K562 (cell line): ENCODE data around the gene OR51V1. TPM values are rescaled to one million over a fixed set of nuclear protein-coding genes. Genes with fewer than 3 reads are reported as not detected.

Experiments used
- ATAC-seq: fragments of 200-7000 bp; cut with Tn5 transposase; 3 replicates; pipeline ENCODE4 v1.9.1; 2020; ENCODE audit warnings: moderate library complexity
- BruUV-seq: library from RNA; stranded (reverse); fragments of 400-500 nt; replicated peaks from 2 replicates; lab custom pipeline; 2021; lab: Mats Ljungman, UMichigan
- CTCF ChIA-PET: fragments of 300-600 bp; formaldehyde crosslinking; extraction: SDS; loops from one replicate; lab custom pipeline; 2021; ENCODE audit warnings: low intra/inter-chr PET ratio; lab: Yijun Ruan, JAX
- POLR2A ChIA-PET: fragments of 300-600, 350-650 bp; sonication (Branson Sonifier 250); formaldehyde crosslinking; extraction: SDS; loops from one replicate; lab custom pipeline; 2021; ENCODE audit warnings: antibody characterized with exemption, inconsistent platforms; lab: Yijun Ruan, JAX
- DNase-seq, 4 experiments: peaks; one replicate each; pipeline versions ENCODE4 v3.0.0 to v3.0.0-alpha.2; 2011 to 2018; ENCODE audit warnings: low spot score in 3 of 4, mixed read lengths in 3 of 4; ENCODE audit errors: extremely low read depth in 1 of 4
- FAIRE-seq: peaks from 2 replicates; lab custom pipeline; 2011; peaks lifted over from hg19 to GRCh38; lab: Jason Lieb, UNC
- H2AFZ ChIP-seq: 2 replicates; pipeline ENCODE4 v1.6.0; 2011; ENCODE audit warnings: low read depth, low read length, control low read depth, inconsistent platforms
- H3K27ac ChIP-seq: fragments of 200-600 bp; 3 replicates; pipeline ENCODE4 v1.8.0; 2011; ENCODE audit warnings: low read depth, mild to moderate bottlenecking, control low read depth, inconsistent platforms, low read length, moderate library complexity, mixed read lengths; ENCODE audit errors: extremely low read depth
- H3K27me3 ChIP-seq, 2 experiments: fragments of 300-600 bp in 1 of 2; 2 replicates in 1 of 2; 3 replicates in 1 of 2; pipeline versions ENCODE4 v1.6.0 to v1.8.0; 2011; ENCODE audit warnings: inconsistent platforms in 2 of 2, low read length in 2 of 2, mild to moderate bottlenecking in 1 of 2, mixed read lengths in 1 of 2, moderate library complexity in 1 of 2; ENCODE audit not compliant: control insufficient read depth in 2 of 2, insufficient read depth in 2 of 2
- H3K36me3 ChIP-seq: fragments of 300-600 bp; 3 replicates; pipeline ENCODE4 v1.8.0; 2011; ENCODE audit warnings: mild to moderate bottlenecking, low read length, inconsistent platforms; ENCODE audit not compliant: control insufficient read depth, insufficient read depth
- H3K4me1 ChIP-seq, 2 experiments: fragments of 200-600 bp in 1 of 2; replicated peaks in 1 of 2; 2 replicates in 1 of 2; 3 replicates in 1 of 2; pipeline versions ENCODE4 v1.5.1 to v1.8.0; 2011; ENCODE audit warnings: inconsistent platforms in 2 of 2, low read length in 2 of 2, mild to moderate bottlenecking in 1 of 2, mixed read lengths in 1 of 2, moderate library complexity in 1 of 2; ENCODE audit not compliant: control insufficient read depth in 2 of 2, insufficient read depth in 2 of 2
- H3K4me2 ChIP-seq: 2 replicates; pipeline ENCODE4 v1.6.1; 2011; ENCODE audit warnings: low read length, control low read depth, inconsistent platforms, mixed read lengths; ENCODE audit not compliant: insufficient read depth
- H3K4me3 ChIP-seq: fragments of 200-600 bp; sonication (generic), shearing (Covaris generic); 2 replicates; pipeline ENCODE4 v1.5.1; 2016; ENCODE audit warnings: control low read depth, inconsistent platforms
- H3K79me2 ChIP-seq: fragments of 200-600 bp; 3 replicates; pipeline ENCODE4 v1.8.0; 2011; ENCODE audit warnings: low read length, inconsistent platforms; ENCODE audit not compliant: control insufficient read depth, insufficient read depth
- H3K9ac ChIP-seq, 2 experiments: 2 replicates each; pipeline versions ENCODE4 v1.6.0 to v1.6.1; 2011; ENCODE audit warnings: low read depth in 2 of 2, low read length in 2 of 2, control low read depth in 1 of 2, inconsistent platforms in 1 of 2, mild to moderate bottlenecking in 1 of 2, mixed read lengths in 1 of 2; ENCODE audit not compliant: insufficient read depth in 1 of 2
- H3K9me1 ChIP-seq: one replicate; pipeline ENCODE4 v1.6.0; 2011; ENCODE audit warnings: inconsistent platforms, mild to moderate bottlenecking, low read length, moderate library complexity; ENCODE audit not compliant: control insufficient read depth, insufficient read depth
- H3K9me3 ChIP-seq: replicated peaks from 2 replicates; pipeline ENCODE4 v1.5.1; 2011; ENCODE audit warnings: low read depth, low read length, inconsistent platforms; ENCODE audit not compliant: control insufficient read depth, insufficient read depth
- H4K20me1 ChIP-seq: replicated peaks from 2 replicates; pipeline ENCODE4 v1.6.1; 2011; ENCODE audit warnings: low read length, inconsistent platforms, mixed read lengths; ENCODE audit not compliant: control insufficient read depth, insufficient read depth
- ADNP ChIP-seq: fragments of 200-800 bp; sonication (Bioruptor generic); IDR thresholded peaks from 2 replicates; pipeline ENCODE4 v1.6.1; 2016; ENCODE audit warnings: missing genetic modification characterization, missing compliant biosample characterization
- BHLHE40 ChIP-seq: IDR thresholded peaks from 2 replicates; pipeline ENCODE4 v1.6.1; 2011; ENCODE audit warnings: low read length, improper control_type of control experiment
- CBX3 ChIP-seq, 2 experiments: IDR thresholded peaks; 1 replicate in 1 of 2; 2 replicates in 1 of 2; pipeline ENCODE4 v1.6.1; 2012; ENCODE audit warnings: inconsistent platforms in 2 of 2, low read length in 2 of 2, borderline replicate concordance in 1 of 2, control low read depth in 1 of 2
- CC2D1A ChIP-seq: fragments of 450-650 bp; IDR thresholded peaks from 2 replicates; pipeline ENCODE4 v1.6.1; 2017; ENCODE audit warnings: mild to moderate bottlenecking
- COPS2 ChIP-seq: fragments of 450-650 bp; conservative IDR thresholded peaks from 2 replicates; pipeline ENCODE4 v1.6.1; 2016; ENCODE audit warnings: mild to moderate bottlenecking, moderate library complexity
- CREM ChIP-seq: IDR thresholded peaks from 2 replicates; pipeline ENCODE4 v1.6.1; 2014; ENCODE audit warnings: antibody characterized with exemption, low read depth
- EWSR1 ChIP-seq: fragments of 450-650 bp; IDR thresholded peaks from 2 replicates; pipeline ENCODE4 v1.6.1; 2018; ENCODE audit warnings: borderline replicate concordance, mild to moderate bottlenecking, low read depth, moderate library complexity; ENCODE audit not compliant: partially characterized antibody
- GATA2 ChIP-seq: sonication (generic); formaldehyde crosslinking; IDR thresholded peaks from 2 replicates; pipeline ENCODE4 v1.4.0; 2020; ENCODE audit warnings: mild to moderate bottlenecking, missing genetic modification reagents
- GATAD2B ChIP-seq: fragments of 450-650 bp; IDR thresholded peaks from 2 replicates; pipeline ENCODE4 v1.6.1; 2017; ENCODE audit warnings: mild to moderate bottlenecking, borderline replicate concordance
- PTTG1 ChIP-seq: fragments of 450-650 bp; IDR thresholded peaks from 2 replicates; pipeline ENCODE4 v1.6.1; 2016; ENCODE audit warnings: low read depth, mild to moderate bottlenecking, missing genetic modification characterization, missing compliant biosample characterization
- SNIP1 ChIP-seq: fragments of 450-650 bp; IDR thresholded peaks from 2 replicates; pipeline ENCODE4 v1.7.1; 2017; ENCODE audit warnings: low read depth, mild to moderate bottlenecking
- TBL1XR1 ChIP-seq, 2 experiments: IDR thresholded peaks; 2 replicates each; pipeline ENCODE4 v1.6.1; 2012; ENCODE audit warnings: improper control_type of control experiment in 2 of 2, low read length in 2 of 2, mild to moderate bottlenecking in 1 of 2
- ZBTB17 ChIP-seq: fragments of 450-650 bp; formaldehyde crosslinking; IDR thresholded peaks from 2 replicates; pipeline ENCODE4 v1.4.0; 2020; ENCODE audit warnings: mild to moderate bottlenecking
- ZFPM2 ChIP-seq: fragments of 250-450 bp; sonication (Bioruptor Pico); IDR thresholded peaks from 2 replicates; pipeline ENCODE4 v1.5.1; 2022; ENCODE audit warnings: mild to moderate bottlenecking
- ZNF146 ChIP-seq: IDR thresholded peaks from one replicate; pipeline ENCODE4 v1.6.1; 2018; ENCODE audit warnings: missing compliant biosample characterization; ENCODE audit not compliant: unreplicated experiment
- ZNF23 ChIP-seq: fragments of 250-450 bp; sonication (Bioruptor Pico); IDR thresholded peaks from 2 replicates; pipeline ENCODE4 v1.4.0; 2020; ENCODE audit warnings: mild to moderate bottlenecking
- ZNF239 ChIP-seq: fragments of 250-450 bp; sonication (Bioruptor Pico); IDR thresholded peaks from 2 replicates; pipeline ENCODE4 v1.4.0; 2020; ENCODE audit warnings: mild to moderate bottlenecking
- ZNF699 ChIP-seq: fragments of 250-450 bp; sonication (Bioruptor Pico); IDR thresholded peaks from 2 replicates; pipeline ENCODE4 v1.8.0; 2021; ENCODE audit warnings: mild to moderate bottlenecking, moderate library complexity; ENCODE audit not compliant: insufficient replicate concordance
- ZNF77 ChIP-seq: fragments of 250-450 bp; sonication (Bioruptor Pico); IDR thresholded peaks from 2 replicates; pipeline ENCODE4 v1.5.0; 2020
- WGBS: fragments of 100-300 bp; shearing (Covaris generic); methylation state at CpG from one replicate; pipeline ENCODE4 v1.1.6; 2016; ENCODE audit warnings: low coverage, mixed read lengths; ENCODE audit not compliant: insufficient coverage; ENCODE audit errors: missing lambda C conversion rate; 5-methylcytosine and 5-hydroxymethylcytosine counted together
- in situ Hi-C: fragments of 300-500 bp; cut with MboI; formaldehyde crosslinking; loops from 4 replicates; pipeline ENCODE4 v1.15.0; 2018; ENCODE audit warnings: inconsistent platforms, mixed read lengths
- intact Hi-C: fragments of 100-400 bp; cut with micrococcal nuclease; formaldehyde crosslinking; loops from 2 replicates; pipeline ENCODE4 v1.14.2; 2022
- polyA plus RNA-seq, 8 experiments: library from polyadenylated mRNA; depleted of rRNA in 4 of 8; stranded (reverse) in 5 of 8; unstranded in 3 of 8; fragments of >200 nt; fragmentation: Nextera tagmentation in 2 of 8; fragmentation: Illumina TruSeq in 1 of 8; extraction: Ambion mirVana in 2 of 8; extraction: Trizol in 1 of 8; gene quantifications; 2 replicates each; pipeline versions ENCODE4 v1.2.1 to v1.2.3, GENCODE V29; 2011 to 2014; ENCODE audit warnings: inconsistent platforms in 1 of 8, missing spikeins in 1 of 8
- total RNA-seq, 7 experiments: library from RNA; depleted of rRNA in 6 of 7; stranded (reverse); fragments of >200 nt in 6 of 7; fragmentation: Illumina TruSeq in 2 of 7; extraction: Trizol in 2 of 7; gene quantifications; 2 replicates each; pipeline versions ENCODE4 v1.2.1 to v1.2.3, GENCODE V29; 2011 to 2021; ENCODE audit warnings: low replicate concordance in 1 of 7
- TF ChIP-seq, protein P1 (sequence below), 2 experiments: IDR thresholded peaks in 1 of 2; conservative IDR thresholded peaks in 1 of 2; 2 replicates each; pipeline ENCODE4 v1.6.1; 2016; ENCODE audit warnings: low read depth in 2 of 2, mild to moderate bottlenecking in 1 of 2, missing compliant biosample characterization in 1 of 2, missing genetic modification characterization in 1 of 2, moderate library complexity in 1 of 2
- TF ChIP-seq, protein P2 (sequence below): sonication (generic); formaldehyde crosslinking; IDR thresholded peaks from 2 replicates; pipeline ENCODE4 v1.8.1; 2023; ENCODE audit warnings: mild to moderate bottlenecking, missing genetic modification reagents

Gene OR51V1
- total and polyA plus RNA-seq, 9 of the 15 experiments (the other 6 are each of a cell fraction or from before 2014, with no cell fraction given) = not detected

DNA sequence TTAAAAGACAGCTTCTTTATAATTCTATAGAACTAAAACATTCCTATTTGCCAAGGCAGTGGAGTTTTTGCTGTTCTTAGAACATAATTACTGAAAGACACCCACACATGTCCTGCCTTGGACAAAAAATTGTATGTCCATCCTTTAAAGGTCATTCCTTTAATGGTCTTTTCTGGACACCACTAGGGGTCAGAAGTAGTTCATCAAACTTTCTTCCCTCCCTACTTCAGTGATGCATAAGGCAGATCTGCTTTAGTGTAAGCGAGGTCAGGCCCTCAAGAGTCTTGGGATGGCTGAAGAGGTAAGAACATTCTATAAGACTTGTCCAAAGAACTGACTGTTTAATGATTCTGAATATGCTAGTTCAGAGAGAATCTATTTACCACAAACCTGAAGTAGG lies 4.3 kb upstream of the OR51V1 start:
- Histone ChIP-seq H3K27ac (no peak overlapping the region), H3K9me3 (no peaks in the 10 kb centered on the region), H3K36me3 (no peaks in the 10 kb centered on the region), H4K20me1 (no peaks in the 10 kb centered on the region), H3K4me1 (peaks cover 0 to 2% of the 10 kb centered on the region in 2 experiments; a peak in 2 of 5 replicates), H3K9me1 (no peaks in the 10 kb centered on the region), H3K9ac (no peak overlapping the region), H3K27me3 (no peaks in the 10 kb centered on the region), H3K4me3 (no peak overlapping the region), H3K4me2 (no peak overlapping the region), H3K79me2 (no peaks in the 10 kb centered on the region), H2AFZ (peak overlapping the region; percentile 23; the same call in 1 of the 2 replicates)
- 0% methylated on average over 1 of the region's 1 CpG for WGBS
- FAIRE-seq (peak; percentile 96), DNase-seq (peak; percentile 71 to 93 (median 80)), ATAC-seq (peak; percentile 96)
- in situ Hi-C loops (loop anchor here (5.0 kb wide), 3 partner anchors 82 to 168 kb away; partner anchors contain the start of gene OR51B4), intact Hi-C loops (loop anchor here (1.0 to 10.0 kb wide), 7 partner anchors 46 to 348 kb away; partner anchors contain the start of gene UBQLN3)
- ChIA-PET POLR2A (no interaction called here), CTCF (interaction anchor here (0.7 to 2.7 kb wide), 9 partner anchors 81 to 698 kb away, joined by 3 to 38 read pairs (median 4); no protein-coding TSS in a partner anchor)
- BruUV-seq = no TSS peak
- TF ChIP-seq ZNF239 (CRISPR knock-in tag) (no peak), ADNP (tag) (no peak), CREM (0 out of 2 replicates have a peak, but pooled peaks have one; percentile 33), ZNF23 (CRISPR knock-in tag) (no peak), CC2D1A (peak; percentile 88), PTTG1 (tag) (no peak), ZNF146 (no peak), EWSR1 (no peak), ZFPM2 (no peak), BHLHE40 (no peak), SNIP1 (no peak), GATAD2B (peak; percentile 12; the same call in 1 of the 2 replicates), CBX3 (IDR thresholded peaks at IDR 0.05; ENCODE audit: borderline replicate concordance in 1 of 2, low read length in 2 of 2) (0 out of 3 replicates have a peak, but pooled peaks of 1 of the 2 experiments have one; percentile 39), ZNF77 (no peak), COPS2 (no peak), GATA2 (CRISPR knock-in tag) (peak; percentile 62; the same call in 1 of the 2 replicates), ZBTB17 (CRISPR knock-in tag) (no peak), ZNF699 (CRISPR knock-in tag) (no peak), TBL1XR1 (IDR thresholded peaks at IDR 0.05; ENCODE audit: low read length in 2 of 2) (no peak)
- TF ChIP-seq, protein P1, sequence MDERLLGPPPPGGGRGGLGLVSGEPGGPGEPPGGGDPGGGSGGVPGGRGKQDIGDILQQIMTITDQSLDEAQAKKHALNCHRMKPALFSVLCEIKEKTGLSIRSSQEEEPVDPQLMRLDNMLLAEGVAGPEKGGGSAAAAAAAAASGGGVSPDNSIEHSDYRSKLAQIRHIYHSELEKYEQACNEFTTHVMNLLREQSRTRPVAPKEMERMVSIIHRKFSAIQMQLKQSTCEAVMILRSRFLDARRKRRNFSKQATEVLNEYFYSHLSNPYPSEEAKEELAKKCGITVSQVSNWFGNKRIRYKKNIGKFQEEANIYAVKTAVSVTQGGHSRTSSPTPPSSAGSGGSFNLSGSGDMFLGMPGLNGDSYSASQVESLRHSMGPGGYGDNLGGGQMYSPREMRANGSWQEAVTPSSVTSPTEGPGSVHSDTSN (CRISPR knock-in tag; IDR thresholded peaks at IDR 0.05; ENCODE audit: low read depth) = no peak
- TF ChIP-seq, protein P1 (tag; conservative IDR thresholded peaks at IDR 0.05; ENCODE audit: low read depth) = 0 out of 2 replicates have a peak, but pooled peaks have one; percentile 19
- TF ChIP-seq, protein P2, sequence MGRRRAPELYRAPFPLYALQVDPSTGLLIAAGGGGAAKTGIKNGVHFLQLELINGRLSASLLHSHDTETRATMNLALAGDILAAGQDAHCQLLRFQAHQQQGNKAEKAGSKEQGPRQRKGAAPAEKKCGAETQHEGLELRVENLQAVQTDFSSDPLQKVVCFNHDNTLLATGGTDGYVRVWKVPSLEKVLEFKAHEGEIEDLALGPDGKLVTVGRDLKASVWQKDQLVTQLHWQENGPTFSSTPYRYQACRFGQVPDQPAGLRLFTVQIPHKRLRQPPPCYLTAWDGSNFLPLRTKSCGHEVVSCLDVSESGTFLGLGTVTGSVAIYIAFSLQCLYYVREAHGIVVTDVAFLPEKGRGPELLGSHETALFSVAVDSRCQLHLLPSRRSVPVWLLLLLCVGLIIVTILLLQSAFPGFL (CRISPR knock-in tag) = no peak
